ENCODE measurements around the gene BCL11B. TPM values are rescaled to one million over a fixed set of nuclear protein-coding genes. Genes with fewer than 3 reads are reported as not detected.

BCL11B gene
- total and polyA plus RNA-seq, 2 experiments from 2014 or later: 0.28 to 3.2 TPM

DNA sequence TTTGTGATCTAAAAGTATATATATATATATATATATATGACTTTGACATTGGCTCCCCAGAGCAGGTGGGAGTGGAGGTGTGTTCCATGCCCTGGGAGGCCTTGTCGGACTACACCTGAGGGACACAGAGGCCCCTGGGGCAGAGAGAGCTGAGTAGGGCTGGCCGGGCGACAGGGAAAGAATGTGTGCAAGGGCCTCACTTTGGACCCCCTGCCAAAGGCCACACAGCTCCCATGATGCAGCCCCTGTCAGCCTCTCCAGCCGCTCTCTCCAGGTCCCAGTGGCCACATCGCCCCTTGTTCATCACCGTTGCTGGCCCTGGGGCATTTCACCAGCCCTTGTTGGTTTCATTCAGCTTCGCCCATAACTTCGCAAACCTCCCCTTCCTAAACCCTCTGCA, 123.9 kb downstream of the BCL11B start:
- no peak overlapping the region for H3K27ac ChIP-seq
- TF ChIP-seq, protein P1, sequence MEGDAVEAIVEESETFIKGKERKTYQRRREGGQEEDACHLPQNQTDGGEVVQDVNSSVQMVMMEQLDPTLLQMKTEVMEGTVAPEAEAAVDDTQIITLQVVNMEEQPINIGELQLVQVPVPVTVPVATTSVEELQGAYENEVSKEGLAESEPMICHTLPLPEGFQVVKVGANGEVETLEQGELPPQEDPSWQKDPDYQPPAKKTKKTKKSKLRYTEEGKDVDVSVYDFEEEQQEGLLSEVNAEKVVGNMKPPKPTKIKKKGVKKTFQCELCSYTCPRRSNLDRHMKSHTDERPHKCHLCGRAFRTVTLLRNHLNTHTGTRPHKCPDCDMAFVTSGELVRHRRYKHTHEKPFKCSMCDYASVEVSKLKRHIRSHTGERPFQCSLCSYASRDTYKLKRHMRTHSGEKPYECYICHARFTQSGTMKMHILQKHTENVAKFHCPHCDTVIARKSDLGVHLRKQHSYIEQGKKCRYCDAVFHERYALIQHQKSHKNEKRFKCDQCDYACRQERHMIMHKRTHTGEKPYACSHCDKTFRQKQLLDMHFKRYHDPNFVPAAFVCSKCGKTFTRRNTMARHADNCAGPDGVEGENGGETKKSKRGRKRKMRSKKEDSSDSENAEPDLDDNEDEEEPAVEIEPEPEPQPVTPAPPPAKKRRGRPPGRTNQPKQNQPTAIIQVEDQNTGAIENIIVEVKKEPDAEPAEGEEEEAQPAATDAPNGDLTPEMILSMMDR (IDR thresholded peaks at IDR 0.05; ENCODE audit: poor library complexity): no peak
- no peaks in the 10 kb centered on the region for H3K36me3 ChIP-seq (replicated peaks; ENCODE audit: insufficient read depth, low read depth)
- no peaks in the 10 kb centered on the region for H3K4me1 ChIP-seq (ENCODE audit: insufficient read depth)
- no peak overlapping the region for H3K4me2 ChIP-seq
- DNase-seq (ENCODE audit: low spot score): no peak
- no peaks in the 10 kb centered on the region for H3K9me2 ChIP-seq (replicated peaks; ENCODE audit: insufficient read depth)
- 94% methylated on average over 8 of the region's 8 CpGs for WGBS (ENCODE audit: low lambda C conversion rate, missing lambda C conversion rate)
- H3K4me3 ChIP-seq: no peak overlapping the region
- H4K20me1 ChIP-seq (ENCODE audit: insufficient read depth, poor library complexity, severe bottlenecking): no peaks in the 10 kb centered on the region
- H3K9me3 ChIP-seq (ENCODE audit: low read depth): no peaks in the 10 kb centered on the region
- H3K27me3 ChIP-seq: no peaks in the 10 kb centered on the region
- H2AFZ ChIP-seq: no peak overlapping the region
- H3K79me2 ChIP-seq: no peaks in the 10 kb centered on the region

DNA sequence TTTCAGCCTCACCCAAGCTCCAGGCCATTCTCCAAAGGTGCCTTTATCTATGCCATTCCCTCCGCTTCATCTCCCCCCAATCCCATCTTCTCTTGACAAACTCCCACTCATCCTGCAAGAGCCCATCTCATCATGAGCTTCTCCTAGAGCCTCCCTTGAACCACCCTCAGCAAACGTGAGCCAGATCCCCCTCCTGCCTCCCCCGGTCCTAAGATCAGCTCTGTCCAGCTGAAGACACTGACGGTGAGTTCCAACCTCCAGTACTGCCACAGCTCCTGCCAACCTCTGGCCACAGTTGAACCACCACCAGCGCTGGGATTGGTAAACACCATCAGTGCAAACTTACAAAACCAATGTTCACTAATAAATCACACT, 124.6 kb downstream of the BCL11B start:
- no peaks in the 10 kb centered on the region for H3K9me2 ChIP-seq (replicated peaks; ENCODE audit: insufficient read depth)
- no peak overlapping the region for H3K4me3 ChIP-seq
- no peaks in the 10 kb centered on the region for H4K20me1 ChIP-seq (ENCODE audit: insufficient read depth, poor library complexity, severe bottlenecking)
- TF ChIP-seq EZH2phosphoT487 (IDR thresholded peaks at IDR 0.05; ENCODE audit: low read depth, severe bottlenecking, unreplicated experiment) (no peak), EZH2 (IDR thresholded peaks at IDR 0.05; ENCODE audit: borderline replicate concordance) (no peak)
- TF ChIP-seq, protein P1 (IDR thresholded peaks at IDR 0.05; ENCODE audit: poor library complexity): no peak
- no peaks in the 10 kb centered on the region for H3K27me3 ChIP-seq
- H3K79me2 ChIP-seq: no peaks in the 10 kb centered on the region
- 81% methylated on average over 5 of the region's 5 CpGs for WGBS (ENCODE audit: low lambda C conversion rate, missing lambda C conversion rate)
- no peaks in the 10 kb centered on the region for H3K9me3 ChIP-seq (ENCODE audit: low read depth)
- H2AFZ ChIP-seq: no peak overlapping the region
- no peaks in the 10 kb centered on the region for H3K4me1 ChIP-seq (ENCODE audit: insufficient read depth)
- H3K4me2 ChIP-seq: no peak overlapping the region
- H3K36me3 ChIP-seq (replicated peaks; ENCODE audit: insufficient read depth, low read depth): no peaks in the 10 kb centered on the region
- DNase-seq (ENCODE audit: low spot score): no peak
- H3K27ac ChIP-seq: no peak overlapping the region

DNA sequence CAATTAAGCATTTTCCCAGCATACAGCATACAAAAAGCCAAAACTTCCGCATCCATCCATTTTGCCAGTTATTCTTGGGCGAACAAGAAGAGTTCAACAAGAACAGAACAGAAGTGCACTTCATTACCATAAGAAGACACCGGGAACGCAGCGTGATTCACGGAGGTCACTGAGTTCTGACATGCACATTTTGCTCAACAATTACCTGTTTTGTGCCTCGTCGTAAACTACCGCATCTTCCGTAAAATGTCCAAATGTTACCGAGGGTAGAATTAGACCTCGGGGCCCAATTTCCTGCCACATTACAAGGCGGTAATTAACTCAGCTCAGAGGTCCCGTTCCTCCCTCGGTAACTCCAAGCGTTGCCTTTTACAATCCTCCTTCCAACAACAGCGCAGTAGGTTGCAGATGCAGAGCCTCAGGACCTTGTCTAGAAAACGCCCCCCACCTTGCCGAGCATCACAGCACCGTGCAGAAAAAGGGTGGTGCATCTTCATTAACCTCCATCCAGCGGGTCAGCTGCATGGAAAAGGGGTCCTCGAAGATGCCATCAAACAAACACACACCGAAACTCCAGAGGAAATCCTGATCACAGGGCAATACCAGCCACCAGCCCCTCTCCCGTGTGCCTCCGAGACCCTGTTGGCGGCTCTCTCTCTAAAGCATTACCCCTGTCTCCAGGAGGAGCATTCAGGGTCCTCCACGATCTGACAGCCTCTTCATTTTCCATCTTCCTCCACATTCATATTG, 125.2 kb downstream of the BCL11B start:
- DNase-seq (ENCODE audit: low spot score): no peak
- Histone ChIP-seq H3K27ac (no peak overlapping the region), H3K4me3 (no peak overlapping the region), H2AFZ (no peak overlapping the region), H3K27me3 (no peaks in the 10 kb centered on the region), H3K9me3 (ENCODE audit: low read depth) (no peaks in the 10 kb centered on the region), H3K4me2 (no peak overlapping the region), H3K36me3 (replicated peaks; ENCODE audit: insufficient read depth, low read depth) (no peaks in the 10 kb centered on the region), H3K4me1 (ENCODE audit: insufficient read depth) (no peaks in the 10 kb centered on the region), H3K79me2 (no peaks in the 10 kb centered on the region), H3K9me2 (replicated peaks; ENCODE audit: insufficient read depth) (no peaks in the 10 kb centered on the region), H4K20me1 (ENCODE audit: insufficient read depth, poor library complexity, severe bottlenecking) (no peaks in the 10 kb centered on the region)
- whole genome bisulfite sequencing (ENCODE audit: low lambda C conversion rate, missing lambda C conversion rate): 88% methylated on average over 27 of the region's 27 CpGs
- TF ChIP-seq EZH2phosphoT487 (IDR thresholded peaks at IDR 0.05; ENCODE audit: low read depth, severe bottlenecking, unreplicated experiment) (no peak), EZH2 (IDR thresholded peaks at IDR 0.05; ENCODE audit: borderline replicate concordance) (no peak)
- TF ChIP-seq, protein P1 (IDR thresholded peaks at IDR 0.05; ENCODE audit: poor library complexity): no peak
